BLaER1 treated with 17β-estradiol and CSF1 and Interleukin-3, amounts not matched to agents 10 nM and 100 nM (cell line): ENCODE measurements around the gene HOXB6.

ENCODE experiments used
- H3K27ac ChIP-seq, 11 experiments: shearing (Covaris generic); formaldehyde crosslinking; 2 replicates each; pipeline ENCODE4 v1.8.1; 2022
- H3K27me3 ChIP-seq, 11 experiments: shearing (Covaris generic); formaldehyde crosslinking; 2 replicates each; pipeline ENCODE4 v1.8.1; 2022
- H3K36me3 ChIP-seq, 11 experiments: shearing (Covaris generic); formaldehyde crosslinking; 2 replicates each; pipeline ENCODE4 v1.8.1; 2022
- H3K4me1 ChIP-seq, 10 experiments: shearing (Covaris generic); formaldehyde crosslinking; 2 replicates each; pipeline ENCODE4 v1.8.1; 2022
- H3K4me2 ChIP-seq, 11 experiments: shearing (Covaris generic); formaldehyde crosslinking; 2 replicates each; pipeline ENCODE4 v1.8.1; 2022
- H3K4me3 ChIP-seq, 10 experiments: shearing (Covaris generic); formaldehyde crosslinking; 2 replicates each; pipeline ENCODE4 v1.8.1; 2022
- H3K9ac ChIP-seq, 11 experiments: shearing (Covaris generic); formaldehyde crosslinking; 2 replicates each; pipeline ENCODE4 v1.8.1; 2022
- H3K9me3 ChIP-seq, 11 experiments: shearing (Covaris generic); formaldehyde crosslinking; replicated peaks in 1 of 11; 2 replicates each; pipeline ENCODE4 v1.8.1; 2022
- H4K20me1 ChIP-seq, 11 experiments: shearing (Covaris generic); formaldehyde crosslinking; 2 replicates each; pipeline ENCODE4 v1.8.1; 2022
- Cebpa-rat ChIP-seq, 11 experiments: shearing (Covaris generic); IDR thresholded peaks; 2 replicates each; pipeline ENCODE4 v1.8.1; 2022

HOXB6 gene

GRCh38 chr17:48609033-48609432 lies 4.2 kb upstream of the HOXB6 start:
- Histone ChIP-seq H3K9me3 (peaks cover 0 to 9% (median 5%) of the 10 kb centered on the region in 11 experiments; a peak in 9 of 22 replicates), H3K4me2 (no peak overlapping the region), H3K4me1 (peaks cover 0 to 13% (median 4%) of the 10 kb centered on the region in 10 experiments; a peak in 7 of 20 replicates), H3K9ac (no peak overlapping the region), H3K27me3 (peaks cover 100% of the 10 kb centered on the region in 11 experiments), H3K27ac (no peak overlapping the region), H3K4me3 (no peak overlapping the region), H3K36me3 (no peaks in the 10 kb centered on the region), H4K20me1 (peaks cover 0 to 95% (median 84%) of the 10 kb centered on the region in 11 experiments; a peak in 19 of 22 replicates)
- no peak for TF ChIP-seq Cebpa-rat (IDR thresholded peaks at IDR 0.05)

GRCh38 chr17:48608494-48608834 lies 3.7 kb upstream of the HOXB6 start:
- no peaks in the 10 kb centered on the region for H3K36me3 ChIP-seq
- no peak overlapping the region for H3K9ac ChIP-seq
- H3K4me1 ChIP-seq = peaks cover 0 to 13% (median 4%) of the 10 kb centered on the region in 10 experiments; a peak in 7 of 20 replicates
- H4K20me1 ChIP-seq = peaks cover 0 to 95% (median 85%) of the 10 kb centered on the region in 11 experiments; a peak in 18 of 22 replicates
- H3K4me3 ChIP-seq = no peak overlapping the region
- no peak overlapping the region for H3K4me2 ChIP-seq
- H3K9me3 ChIP-seq = peaks cover 0 to 9% (median 5%) of the 10 kb centered on the region in 11 experiments; a peak in 9 of 22 replicates
- H3K27ac ChIP-seq = no peak overlapping the region
- peaks cover 100% of the 10 kb centered on the region in 11 experiments for H3K27me3 ChIP-seq
- TF ChIP-seq Cebpa-rat (IDR thresholded peaks at IDR 0.05) = no peak

GRCh38 chr17:48606892-48607614 lies 2.3 kb upstream of the HOXB6 start:
- Histone ChIP-seq H3K27me3 (peaks cover 100% of the 10 kb centered on the region in 11 experiments), H3K9ac (no peak overlapping the region), H3K27ac (no peak overlapping the region), H4K20me1 (peaks cover 0 to 95% (median 82%) of the 10 kb centered on the region in 11 experiments; a peak in 18 of 22 replicates), H3K4me3 (no peak overlapping the region), H3K36me3 (no peaks in the 10 kb centered on the region), H3K4me2 (no peak overlapping the region), H3K9me3 (peaks cover 0 to 9% (median 5%) of the 10 kb centered on the region in 11 experiments; a peak in 9 of 22 replicates), H3K4me1 (peaks cover 0 to 5% (median 4%) of the 10 kb centered on the region in 10 experiments; a peak in 7 of 20 replicates)
- no peak for TF ChIP-seq Cebpa-rat (IDR thresholded peaks at IDR 0.05)

- Histone ChIP-seq H3K9ac (no peak overlapping the region), H3K4me3 (no peak overlapping the region), H3K27me3 (peaks cover 100% of the 10 kb centered on the region in 11 experiments), H3K36me3 (no peaks in the 10 kb centered on the region), H3K27ac (no peak overlapping the region), H4K20me1 (peaks cover 0 to 97% (median 85%) of the 10 kb centered on the region in 11 experiments; a peak in 18 of 22 replicates), H3K4me1 (no peaks in the 10 kb centered on the region), H3K4me2 (no peak overlapping the region), H3K9me3 (peaks cover 0 to 9% (median 5%) of the 10 kb centered on the region in 11 experiments; a peak in 9 of 22 replicates)
- TF ChIP-seq Cebpa-rat (IDR thresholded peaks at IDR 0.05) = no peak
Observed at GRCh38 chr17:48605991-48606891, 1.5 kb upstream of the HOXB6 start.

- Histone ChIP-seq H3K36me3 (no peaks in the 10 kb centered on the region), H3K4me2 (no peak overlapping the region), H3K4me1 (no peaks in the 10 kb centered on the region), H4K20me1 (peaks cover 0 to 97% (median 85%) of the 10 kb centered on the region in 11 experiments; a peak in 18 of 22 replicates), H3K9me3 (peaks cover 0 to 4% (median 3%) of the 10 kb centered on the region in 11 experiments; a peak in 9 of 22 replicates), H3K27me3 (peaks cover 100% of the 10 kb centered on the region in 11 experiments), H3K27ac (no peak overlapping the region), H3K9ac (no peak overlapping the region), H3K4me3 (no peak overlapping the region)
- no peak for TF ChIP-seq Cebpa-rat (IDR thresholded peaks at IDR 0.05)
Observed at GRCh38 chr17:48605409-48605919, 678 bp upstream of the HOXB6 start.

- H3K9ac ChIP-seq = no peak overlapping the region
- H3K9me3 ChIP-seq = no peaks in the 10 kb centered on the region
- TF ChIP-seq Cebpa-rat (IDR thresholded peaks at IDR 0.05) = no peak
- peaks cover 0 to 97% (median 85%) of the 10 kb centered on the region in 11 experiments; a peak in 17 of 22 replicates for H4K20me1 ChIP-seq
- H3K27ac ChIP-seq = no peak overlapping the region
- H3K4me1 ChIP-seq = no peaks in the 10 kb centered on the region
- H3K4me3 ChIP-seq = no peak overlapping the region
- H3K27me3 ChIP-seq = peaks cover 100% of the 10 kb centered on the region in 11 experiments
- no peaks in the 10 kb centered on the region for H3K36me3 ChIP-seq
- H3K4me2 ChIP-seq = no peak overlapping the region
Observed at GRCh38 chr17:48603959-48604769, 622 bp downstream of the HOXB6 start.

GRCh38 chr17:48601539-48602425 lies 3.0 kb downstream of the HOXB6 start:
- no peak overlapping the region for H3K4me3 ChIP-seq
- no peak overlapping the region for H3K4me2 ChIP-seq
- no peak for TF ChIP-seq Cebpa-rat (IDR thresholded peaks at IDR 0.05)
- no peak overlapping the region for H3K27ac ChIP-seq
- H4K20me1 ChIP-seq = peaks cover 0 to 97% (median 88%) of the 10 kb centered on the region in 11 experiments; a peak in 17 of 22 replicates
- peaks cover 100% of the 10 kb centered on the region in 11 experiments for H3K27me3 ChIP-seq
- no peaks in the 10 kb centered on the region for H3K4me1 ChIP-seq
- no peaks in the 10 kb centered on the region for H3K36me3 ChIP-seq
- H3K9me3 ChIP-seq = peaks cover 0 to 14% (median 9%) of the 10 kb centered on the region in 11 experiments; a peak in 13 of 22 replicates
- no peak overlapping the region for H3K9ac ChIP-seq
